CD4-positive, alpha-beta T cell treated with Interleukin-21 for 1 hour (primary cell): ENCODE measurements around the gene SCARF1.
A peak's percentile ranks its signal among the peaks of the same experiment; 100 is the strongest.
"Not testable (repeated sequence)": the region's sequence is repeated elsewhere in the genome, so short reads cannot be mapped to it uniquely, and the experiment has no call there.

Experiments
- DNase-seq: peaks from one replicate; pipeline ENCODE4 v3.0.0-alpha.2; 2020

Gene SCARF1

GRCh38 chr17:1645207-1646171, at the start of gene SCARF1:
SCARF1 (minus strand) TSS chr17:1645732; CDS start chr17:1645697, 35 bp downstream.
- no peak for DNase-seq

GRCh38 chr17:1693339-1693738, 47.8 kb upstream of the SCARF1 start:
- DNase-seq = no peak

- DNase-seq = no peak
Observed at GRCh38 chr17:1690544-1691221, 45.2 kb upstream of the SCARF1 start.

GRCh38 chr17:1688405-1688804, 42.9 kb upstream of the SCARF1 start:
- not testable (repeated sequence) for DNase-seq

GRCh38 chr17:1686086-1686485, 40.6 kb upstream of the SCARF1 start:
- DNase-seq = no peak

- peak; percentile 99 for DNase-seq
Observed at GRCh38 chr17:1684378-1685189, 39.1 kb upstream of the SCARF1 start, which contains the start of gene PRPF8. PRPF8 (minus strand) TSS chr17:1684867; CDS start chr17:1684571, 296 bp downstream.

GRCh38 chr17:1683459-1683858, 37.9 kb upstream of the SCARF1 start:
- no peak for DNase-seq

- DNase-seq = no peak
Observed at GRCh38 chr17:1676401-1676800, 30.9 kb upstream of the SCARF1 start.

GRCh38 chr17:1673041-1673785, 27.7 kb upstream of the SCARF1 start:
- DNase-seq = peak; percentile 34

GRCh38 chr17:1663934-1664333, 18.4 kb upstream of the SCARF1 start:
- DNase-seq = not testable (repeated sequence)

- no peak for DNase-seq
Observed at GRCh38 chr17:1661045-1661444, 15.5 kb upstream of the SCARF1 start.

GRCh38 chr17:1658100-1658499, 12.6 kb upstream of the SCARF1 start:
- no peak for DNase-seq

- no peak for DNase-seq
Observed at GRCh38 chr17:1653735-1654134, 8.2 kb upstream of the SCARF1 start.

- not testable (repeated sequence) for DNase-seq
Observed at GRCh38 chr17:1652794-1653193, 7.3 kb upstream of the SCARF1 start.

- no peak for DNase-seq
Observed at GRCh38 chr17:1651559-1651844, 6.0 kb upstream of the SCARF1 start.

GRCh38 chr17:1650731-1651558, 5.4 kb upstream of the SCARF1 start:
- DNase-seq = no peak

- peak; percentile 24 for DNase-seq
Observed at GRCh38 chr17:1649844-1650501, 4.4 kb upstream of the SCARF1 start, which contains the start of gene RILP. RILP (minus strand) TSS chr17:1649866; CDS start chr17:1649804, 62 bp downstream.

- DNase-seq = peak; percentile 95
Observed at GRCh38 chr17:1648963-1649843, 3.7 kb upstream of the SCARF1 start.

GRCh38 chr17:1648173-1648962, 2.8 kb upstream of the SCARF1 start:
- no peak for DNase-seq
